ENCODE data around the gene RPS6KA3.

DNA sequence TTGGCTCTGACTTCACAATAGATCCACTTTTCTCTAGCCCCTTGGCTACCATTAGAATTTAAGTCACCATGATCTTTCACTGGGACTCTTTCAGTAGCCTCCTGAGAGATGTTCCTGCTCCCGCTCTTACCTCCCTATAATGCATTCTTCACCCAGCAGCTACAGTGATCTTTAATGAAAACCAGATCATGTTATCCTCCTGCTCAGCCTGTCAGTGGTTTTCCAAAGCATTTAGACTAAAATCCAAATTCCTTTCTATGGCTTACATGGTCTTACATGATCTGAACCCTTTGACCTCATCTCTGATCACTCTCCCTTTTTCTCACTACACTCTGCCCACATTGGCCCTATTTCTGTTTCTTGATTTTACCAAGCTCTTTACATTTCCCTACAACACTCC is 18.3 kb upstream of the RPS6KA3 start:
- no peak for TF ChIP-seq CTCF (IDR thresholded peaks at IDR 0.05)
- no peak for TF ChIP-seq EP300 (IDR thresholded peaks at IDR 0.05)
